WI38 (cell line): ENCODE results near the gene TTLL12.

ENCODE experiments used
- H3K4me3 ChIP-seq: 2 replicates; pipeline ENCODE4 v1.5.1; 2011; ENCODE audit warnings: low read depth, mild to moderate bottlenecking, control low read depth, low read length
- CTCF ChIP-seq: IDR thresholded peaks from 2 replicates; pipeline ENCODE4 v1.5.1; 2012; ENCODE audit warnings: low read depth, mild to moderate bottlenecking, control low read depth, low read length

Gene TTLL12

GRCh38 chr22:43213051-43213450 is 26.1 kb upstream of the TTLL12 start:
- TF ChIP-seq CTCF = no peak
- H3K4me3 ChIP-seq = no peak overlapping the region

- no peak overlapping the region for H3K4me3 ChIP-seq
- TF ChIP-seq CTCF = no peak
Measured at GRCh38 chr22:43212434-43212952, 25.6 kb upstream of the TTLL12 start.

GRCh38 chr22:43211941-43212433 is 25.1 kb upstream of the TTLL12 start:
- H3K4me3 ChIP-seq = no peak overlapping the region
- no peak for TF ChIP-seq CTCF

GRCh38 chr22:43210631-43211515 is 23.9 kb upstream of the TTLL12 start:
- no peak overlapping the region for H3K4me3 ChIP-seq
- no peak for TF ChIP-seq CTCF

- TF ChIP-seq CTCF = no peak
- no peak overlapping the region for H3K4me3 ChIP-seq
Measured at GRCh38 chr22:43209971-43210370, 23.0 kb upstream of the TTLL12 start.

GRCh38 chr22:43209523-43209890 is 22.6 kb upstream of the TTLL12 start:
- H3K4me3 ChIP-seq = no peak overlapping the region
- no peak for TF ChIP-seq CTCF
